HG03175 (cell line): Measurements from ENCODE around the gene STAT6.

Experiments used
- ATAC-seq: cut with Tn5 transposase; IDR thresholded peaks from one replicate; pipeline ENCODE4 v1.9.1; 2021; ENCODE audit warnings: mild to moderate bottlenecking, moderate library complexity; ENCODE audit not compliant: unreplicated experiment

STAT6 gene

GRCh38 chr12:57111031-57111734 lies at the start of gene STAT6:
Gene STAT6 (minus strand): TSS chr12:57111362. CDS start chr12:57108278, 3,084 bp downstream.
- peak; percentile 67 for ATAC-seq

DNA sequence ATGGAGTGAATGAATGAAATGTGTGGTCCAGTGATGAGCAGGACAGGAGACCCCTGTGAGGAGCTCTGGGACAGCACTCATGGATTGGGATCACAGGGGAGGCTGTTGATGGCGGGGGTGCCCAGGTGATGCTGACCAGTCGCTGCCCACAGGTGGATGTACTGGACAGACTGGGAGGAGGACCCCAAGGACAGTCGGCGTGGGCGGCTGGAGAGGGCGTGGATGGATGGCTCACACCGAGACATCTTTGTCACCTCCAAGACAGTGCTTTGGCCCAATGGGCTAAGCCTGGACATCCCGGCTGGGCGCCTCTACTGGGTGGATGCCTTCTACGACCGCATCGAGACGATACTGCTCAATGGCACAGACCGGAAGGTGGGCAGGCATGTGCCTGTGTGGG lies 49.6 kb upstream of the STAT6 start:
- ATAC-seq, result no peak

- no peak for ATAC-seq
These were observed 48.9 kb upstream of the STAT6 start for GRCh38 chr12:57160040-57160439.

DNA sequence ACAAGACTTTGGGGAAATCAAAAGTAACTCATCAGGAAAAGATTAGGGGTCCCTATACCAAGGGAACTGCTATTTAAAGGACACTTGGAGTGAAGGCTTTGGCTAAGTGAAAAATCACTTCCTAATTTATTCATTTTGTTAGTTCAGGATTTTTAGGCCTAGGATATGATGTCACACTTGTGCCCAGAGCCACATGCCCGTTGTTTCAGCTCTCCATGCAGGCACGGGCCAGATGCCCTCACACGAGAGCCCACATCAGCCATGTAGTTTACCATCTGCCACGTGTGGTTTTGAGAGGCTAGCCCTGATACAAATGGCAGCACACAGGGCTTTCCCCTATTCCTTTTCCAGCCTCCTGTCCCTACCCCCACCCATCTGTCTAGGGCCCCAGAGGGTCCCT lies 48.1 kb upstream of the STAT6 start:
- ATAC-seq, result no peak

GRCh38 chr12:57158665-57159064 lies 47.5 kb upstream of the STAT6 start:
- no peak for ATAC-seq

DNA sequence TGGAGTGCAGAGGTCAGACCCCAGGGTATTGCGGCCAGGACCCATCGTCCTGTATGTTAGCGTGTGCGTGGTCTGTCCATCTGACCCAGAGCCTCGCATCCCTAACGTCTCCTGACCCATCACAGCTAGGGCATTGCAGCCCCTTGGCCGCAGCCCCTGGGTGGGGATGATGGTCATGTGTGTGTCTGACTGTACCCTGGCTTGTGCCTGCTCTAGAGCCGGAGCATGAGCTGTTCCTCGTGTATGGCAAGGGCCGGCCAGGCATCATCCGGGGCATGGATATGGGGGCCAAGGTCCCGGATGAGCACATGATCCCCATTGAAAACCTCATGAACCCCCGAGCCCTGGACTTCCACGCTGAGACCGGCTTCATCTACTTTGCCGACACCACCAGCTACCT lies 47.0 kb upstream of the STAT6 start:
- ATAC-seq, result no peak

DNA sequence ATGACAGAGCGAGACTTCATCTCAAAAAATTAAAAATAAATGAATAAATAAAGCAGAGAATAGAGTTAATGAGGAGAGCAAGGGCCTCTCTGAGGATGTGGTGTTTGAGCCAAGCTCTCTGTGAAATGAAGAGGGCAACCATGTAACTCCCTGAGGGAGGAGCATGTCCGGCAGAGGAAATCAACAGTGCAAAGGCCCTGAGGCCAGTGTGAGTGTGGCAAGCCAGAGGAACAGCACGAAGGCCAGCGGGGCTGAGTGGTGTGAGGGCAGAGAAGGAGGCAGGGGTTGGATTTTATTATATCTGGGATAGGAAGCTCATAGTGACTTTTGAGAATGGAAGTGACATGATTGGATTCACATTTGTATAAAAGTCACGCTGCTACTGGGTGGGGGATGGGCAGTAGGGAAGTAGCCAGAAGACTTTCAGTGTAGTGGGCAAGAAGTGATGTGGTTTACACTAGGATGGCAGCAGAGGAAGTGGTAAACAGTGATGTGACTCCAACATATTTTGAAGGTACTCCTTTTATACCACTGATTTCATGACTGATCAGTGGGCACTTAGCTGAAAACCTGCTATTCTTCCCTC lies 46.5 kb upstream of the STAT6 start:
- ATAC-seq, result no peak

DNA sequence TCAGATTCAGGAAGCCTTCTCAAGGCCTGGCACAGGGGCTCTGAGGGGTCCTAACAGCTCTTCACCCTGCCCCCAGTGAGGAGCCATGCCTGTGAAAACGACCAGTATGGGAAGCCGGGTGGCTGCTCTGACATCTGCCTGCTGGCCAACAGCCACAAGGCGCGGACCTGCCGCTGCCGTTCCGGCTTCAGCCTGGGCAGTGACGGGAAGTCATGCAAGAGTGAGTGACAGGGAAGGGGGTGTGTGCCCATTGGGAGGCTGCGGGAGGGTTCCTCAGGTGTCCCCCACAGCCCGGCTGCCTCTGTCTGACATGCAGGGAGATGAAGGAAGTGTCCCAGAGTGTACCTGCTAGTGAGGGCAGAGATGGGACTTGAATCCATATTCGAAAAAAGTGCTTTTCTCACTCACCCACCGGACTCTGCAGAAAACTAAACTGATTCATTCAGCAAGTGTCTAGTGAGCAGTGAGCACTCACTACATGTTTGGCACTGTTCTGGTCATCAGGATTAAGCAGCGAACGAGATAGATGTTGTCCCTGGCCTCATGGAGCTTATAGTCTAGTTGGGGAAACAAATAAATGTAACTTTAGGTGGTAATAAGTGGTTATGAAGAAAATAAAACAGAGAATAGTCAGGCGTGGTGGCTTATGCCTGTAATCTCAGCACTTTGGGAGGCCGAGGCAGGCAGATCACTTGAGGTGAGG lies 45.7 kb upstream of the STAT6 start:
- ATAC-seq, result no peak

DNA sequence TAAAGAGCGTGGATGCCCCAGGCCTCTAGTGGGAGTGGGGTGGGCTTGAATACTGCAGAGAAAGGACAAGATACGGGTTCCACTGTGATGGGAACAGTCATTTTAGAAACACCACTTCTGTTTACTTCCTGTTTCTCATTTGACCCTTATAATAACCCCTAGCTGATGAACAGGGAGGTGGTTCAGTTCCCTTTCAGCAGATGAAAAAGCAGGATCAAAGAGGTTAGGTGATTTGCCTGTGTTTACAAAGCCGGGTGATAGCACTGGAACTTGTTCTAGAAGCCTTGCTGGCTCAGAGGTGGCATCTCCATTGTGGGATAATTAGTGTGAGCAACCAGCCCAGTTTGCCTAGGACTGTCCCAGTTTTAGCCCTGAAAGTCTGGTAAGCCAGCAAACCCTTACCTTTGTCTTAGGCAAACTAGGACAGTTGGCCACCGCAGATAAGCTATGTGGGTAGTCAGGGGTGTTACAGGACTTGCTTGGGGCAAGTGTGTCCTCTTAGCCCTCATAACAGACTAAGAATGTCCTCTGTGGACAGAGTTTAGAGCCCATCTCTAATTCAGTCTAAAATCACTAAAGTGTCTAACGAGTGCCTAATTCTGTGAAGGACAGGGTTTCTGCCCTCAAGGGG lies 43.8 kb upstream of the STAT6 start:
- no peak for ATAC-seq

- ATAC-seq, result no peak
These were observed 42.9 kb upstream of the STAT6 start for GRCh38 chr12:57154076-57154475.

- ATAC-seq, result no peak
These were observed 42.3 kb upstream of the STAT6 start for GRCh38 chr12:57153415-57153997.

- no peak for ATAC-seq
These were observed 41.5 kb upstream of the STAT6 start for GRCh38 chr12:57152639-57153038.

DNA sequence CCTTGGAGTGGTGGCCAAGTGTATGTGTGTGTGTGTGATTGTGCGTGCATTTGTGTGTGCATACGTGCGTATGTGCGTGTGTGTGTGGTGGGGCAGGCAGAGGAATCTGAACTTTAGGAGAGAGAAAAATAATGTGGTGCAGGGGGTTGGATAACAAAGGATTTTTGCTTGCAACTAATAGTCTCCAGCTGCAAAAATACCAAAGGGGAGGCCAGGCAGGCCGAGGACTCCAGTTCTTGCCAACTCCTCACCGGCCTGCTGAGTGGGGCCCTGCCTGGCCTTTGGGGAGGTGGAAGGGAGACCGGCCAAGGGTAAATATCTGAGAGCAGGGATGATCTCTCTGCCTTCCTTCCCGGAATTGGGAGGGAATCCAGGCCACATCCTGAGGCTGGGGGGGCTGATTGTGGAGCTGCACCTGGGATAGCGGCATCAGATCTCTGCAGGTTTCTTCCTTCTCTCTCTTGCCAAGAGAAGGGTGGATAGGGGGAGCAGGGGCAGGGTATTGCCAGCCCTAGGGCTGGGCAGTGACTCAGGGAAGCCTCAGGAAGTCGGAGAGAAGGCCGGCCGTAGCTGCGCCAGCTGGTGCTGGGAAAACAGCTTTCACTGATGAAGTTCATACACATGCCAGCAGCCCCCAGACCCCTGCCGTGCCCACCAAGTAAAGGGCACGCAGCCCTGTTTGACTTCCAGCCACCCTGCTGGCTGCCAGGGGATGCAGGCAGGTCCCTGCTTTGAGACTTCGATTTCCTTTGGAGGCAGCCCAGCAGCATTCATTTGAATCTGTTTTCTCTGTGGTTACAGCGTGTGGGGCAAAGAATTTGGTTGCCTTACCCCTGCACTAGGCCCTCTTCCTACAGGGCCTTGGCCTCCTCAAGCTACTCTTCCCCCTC lies 40.8 kb upstream of the STAT6 start:
- ATAC-seq, result no peak

DNA sequence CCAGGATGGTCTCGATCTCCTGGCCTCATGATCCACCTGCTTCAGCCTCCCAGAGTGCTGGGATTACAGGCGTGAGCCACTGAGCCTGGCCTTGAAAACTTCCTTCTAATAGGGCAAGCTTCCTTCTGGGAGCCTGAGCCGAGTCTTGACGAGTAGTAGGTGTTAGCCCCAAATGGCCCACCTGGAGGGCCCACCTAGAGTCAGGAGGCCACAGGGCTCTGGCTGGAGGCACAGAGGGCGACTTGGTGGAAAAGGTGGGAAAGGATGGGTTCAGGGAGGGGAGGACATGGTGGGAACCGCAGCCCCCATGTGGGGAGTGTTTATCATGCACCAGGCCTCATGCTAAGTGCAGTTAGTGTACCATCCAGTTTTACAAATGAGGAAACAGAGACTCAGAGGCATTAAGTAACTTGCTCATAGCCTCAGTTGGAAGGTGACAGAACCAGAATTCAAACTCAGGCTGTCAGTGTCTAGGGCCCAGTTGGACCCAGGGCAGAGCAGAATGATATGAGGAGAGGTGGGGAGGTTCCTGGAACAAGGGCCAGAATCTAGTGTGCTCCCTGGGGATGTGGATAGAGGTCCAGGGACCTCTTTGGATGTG lies 39.3 kb upstream of the STAT6 start:
- ATAC-seq, result no peak

GRCh38 chr12:57149245-57149900 lies 38.2 kb upstream of the STAT6 start:
- ATAC-seq, result no peak

DNA sequence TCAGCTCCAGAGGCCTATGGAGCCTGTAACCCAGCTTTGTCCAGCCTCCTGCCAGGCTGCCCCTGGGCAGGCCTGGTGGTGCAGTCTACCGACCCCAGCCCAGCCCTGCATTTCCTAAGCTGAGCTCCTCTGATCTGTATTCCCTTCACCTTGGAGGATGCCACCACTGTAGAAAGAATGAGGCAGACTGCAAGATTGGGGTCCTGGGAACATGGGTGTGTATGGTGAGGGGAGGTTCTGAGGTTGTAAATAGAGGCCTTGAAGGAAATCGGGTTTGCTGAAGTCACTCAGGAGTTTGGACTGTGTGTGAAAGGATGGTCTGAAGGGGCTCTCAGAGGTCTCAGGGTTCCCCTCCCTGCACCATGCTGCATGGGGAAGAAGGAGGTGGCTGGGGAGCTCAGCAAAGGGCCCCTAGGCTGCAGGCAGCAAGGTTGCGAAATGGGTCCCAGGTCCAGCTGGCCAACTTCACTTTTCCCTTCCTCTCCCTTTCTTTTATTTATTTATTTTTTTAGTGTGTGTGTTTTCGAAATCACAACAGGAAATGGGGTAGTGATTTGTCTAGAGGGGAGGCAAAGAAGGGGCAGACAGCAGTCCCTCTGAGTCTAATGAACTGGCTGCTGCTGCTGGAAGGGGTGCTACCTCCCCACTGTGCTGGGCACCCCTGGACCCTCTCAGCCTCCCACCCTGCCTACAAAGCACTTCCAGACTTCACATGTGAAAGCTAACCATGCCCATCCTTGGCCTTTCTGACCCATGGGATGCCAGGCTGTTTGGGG lies 37.5 kb upstream of the STAT6 start:
- ATAC-seq, result no peak

DNA sequence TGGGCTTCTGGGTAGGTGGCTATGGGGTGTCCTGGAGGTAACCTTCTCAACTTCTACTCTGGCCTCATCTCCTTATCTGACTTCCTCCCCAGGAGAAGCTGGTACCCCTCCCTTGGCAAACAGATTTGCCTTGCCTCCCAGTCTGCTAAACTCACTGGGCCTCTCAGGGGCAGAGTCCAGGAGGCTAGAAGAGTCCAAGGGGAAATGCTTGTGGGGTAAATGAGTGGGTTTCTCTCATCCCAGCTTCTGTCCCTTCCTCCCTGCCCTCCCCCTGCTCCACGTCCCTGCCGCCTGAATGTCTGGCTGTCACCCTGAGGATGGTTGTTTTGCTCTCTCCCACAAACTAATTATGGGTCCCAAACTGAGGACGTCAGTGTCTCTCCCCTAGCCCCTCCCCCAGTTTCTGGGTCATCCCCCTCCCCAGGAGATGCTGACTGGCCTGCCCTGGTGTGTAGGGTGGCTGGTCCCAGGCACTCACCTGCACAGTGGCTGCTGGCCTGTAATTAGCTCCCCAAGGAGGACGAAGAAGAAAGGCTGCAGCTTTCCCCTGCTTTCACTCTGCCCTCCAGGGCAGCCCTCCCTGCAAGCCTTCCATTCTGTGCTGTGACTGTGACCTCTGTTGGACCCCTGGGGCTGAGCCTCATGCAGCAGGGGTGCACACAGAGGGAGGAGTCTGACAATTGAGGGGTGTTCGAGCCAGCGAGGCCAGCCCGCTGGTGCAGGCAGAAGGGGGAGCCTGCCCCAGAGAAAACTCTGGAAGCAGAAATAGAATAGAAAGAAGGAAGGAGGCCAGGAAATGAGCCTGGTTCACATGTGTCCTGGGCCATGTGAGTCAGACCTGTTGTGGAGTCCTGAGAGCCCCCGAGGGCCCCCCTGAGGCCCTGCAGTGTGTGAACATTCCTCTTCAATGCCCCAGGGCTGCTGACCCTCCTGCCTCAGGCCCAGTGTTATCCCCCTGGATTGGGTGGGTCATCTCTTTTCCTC lies 36.1 kb upstream of the STAT6 start, which contains the start of gene LRP1-AS:
Gene LRP1-AS, minus strand, starts transcription at position 659 of the 984 bp plus-strand sequence.
- ATAC-seq, result no peak
